ACHN (cell line): ENCODE data around the gene CMSS1.
"Not testable (repeated sequence)": the region's sequence is repeated elsewhere in the genome, so short reads cannot be mapped to it uniquely, and the experiment has no call there.

Experiments
- DNase-seq: peaks from one replicate; pipeline ENCODE4 v3.0.0-alpha.2; 2015
- in situ Hi-C: cut with HindIII; loops from 2 replicates; pipeline ENCODE4 v1.10.0; 2017; ENCODE audit warnings: low sequenced_read_pairs, low pct_ligation_motif_present, low pct_unique_long_range_greater_than_20kb

CMSS1 gene

GRCh38 chr3:100226712-100227429 lies 409.2 kb downstream of the CMSS1 start:
- DNase-seq: peak; percentile 15
- in situ Hi-C loops: no loop called here

- no peak for DNase-seq
- in situ Hi-C loops: no loop called here
Observed at GRCh38 chr3:100227511-100227921, 409.9 kb downstream of the CMSS1 start.

- no peak for DNase-seq
- in situ Hi-C loops: no loop called here
Observed at GRCh38 chr3:100228247-100228646, 410.6 kb downstream of the CMSS1 start.

- DNase-seq, in situ Hi-C loops: not testable (repeated sequence)
Observed at GRCh38 chr3:100229188-100229587, 411.5 kb downstream of the CMSS1 start.

GRCh38 chr3:100230710-100231109 lies 413.0 kb downstream of the CMSS1 start:
- in situ Hi-C loops: no loop called here
- no peak for DNase-seq
